IPS DF 6.9 (cell line): Measurements from ENCODE around the gene ERLEC1.
"Not testable (repeated sequence)": the region's sequence is repeated elsewhere in the genome, so short reads cannot be mapped to it uniquely, and the experiment has no call there.

Source experiments
- DNase-seq: peaks from one replicate; pipeline ENCODE4 v3.0.0-alpha.2; 2013; ENCODE audit warnings: low read depth, low spot score
- H3K27ac ChIP-seq: one replicate; pipeline ENCODE4 v1.5.1; 2013; ENCODE audit warnings: low read length, control low read depth
- H3K27me3 ChIP-seq: 2 replicates; pipeline ENCODE4 v1.6.1; 2013; ENCODE audit warnings: mild to moderate bottlenecking, low read length; ENCODE audit not compliant: control insufficient read depth, insufficient read depth
- H3K36me3 ChIP-seq: 2 replicates; pipeline ENCODE4 v1.6.1; 2013; ENCODE audit warnings: low read length; ENCODE audit not compliant: control insufficient read depth, insufficient read depth
- H3K4me1 ChIP-seq: 2 replicates; pipeline ENCODE4 v1.6.1; 2013; ENCODE audit warnings: low read length; ENCODE audit not compliant: control insufficient read depth, insufficient read depth
- H3K4me3 ChIP-seq: 2 replicates; pipeline ENCODE4 v1.5.1; 2013; ENCODE audit warnings: mild to moderate bottlenecking, low read length
- H3K9me3 ChIP-seq: 2 replicates; pipeline ENCODE4 v1.6.1; 2013; ENCODE audit warnings: low read length, inconsistent platforms; ENCODE audit not compliant: control insufficient read depth, insufficient read depth
- WGBS: extraction: QIAGEN DNeasy Blood & Tissue Kit; methylation state at CpG from one replicate; pipeline ENCODE4 v1.1.7; 2013; ENCODE audit warnings: mixed read lengths, missing lambda C conversion rate; ENCODE audit not compliant: insufficient read length, insufficient coverage; 5-methylcytosine and 5-hydroxymethylcytosine counted together

The ERLEC1 gene

DNA sequence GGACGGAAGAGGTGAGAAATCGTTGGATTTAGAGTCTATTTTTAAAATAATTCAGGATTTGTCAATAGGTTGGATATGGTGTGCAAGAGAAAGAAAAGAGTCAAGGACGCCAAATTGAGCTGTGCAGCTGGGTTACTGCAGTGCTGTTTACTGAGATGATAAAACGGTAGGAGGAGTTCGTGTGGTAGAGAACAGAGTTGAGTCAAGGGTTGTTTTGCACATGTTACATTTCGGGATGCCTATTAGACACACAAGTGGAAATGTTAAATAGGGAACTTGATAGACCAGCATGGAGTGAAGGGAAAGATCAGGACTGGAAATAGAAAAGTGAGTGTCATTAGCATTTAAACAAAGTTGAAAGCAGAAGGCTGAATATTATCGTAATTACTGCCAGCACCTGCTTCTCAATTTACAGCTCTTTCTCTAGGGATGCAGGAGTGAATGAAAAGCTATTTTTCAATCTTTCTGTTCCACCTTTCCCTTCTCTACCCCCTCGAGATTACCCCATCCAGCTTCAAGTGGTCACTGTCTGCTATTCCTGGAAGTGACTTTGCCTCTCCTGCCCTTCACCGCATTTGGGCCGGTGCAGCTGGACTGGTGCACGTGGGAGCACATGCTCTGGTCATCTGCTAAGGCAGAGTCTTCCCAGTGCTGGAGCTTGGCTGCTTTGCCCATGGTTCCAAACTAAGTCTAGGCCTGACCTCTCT lies 42.6 kb downstream of the ERLEC1 start:
- Histone ChIP-seq H3K4me3 (no peak overlapping the region), H3K4me1 (peaks cover 3% of the 10 kb centered on the region; the same call in 1 of the 2 replicates), H3K27me3 (no peaks in the 10 kb centered on the region), H3K27ac (no peak overlapping the region), H3K36me3 (no peaks in the 10 kb centered on the region), H3K9me3 (no peaks in the 10 kb centered on the region)
- no peak for DNase-seq
- 100% methylated on average over 2 of the region's 11 CpGs for WGBS

DNA sequence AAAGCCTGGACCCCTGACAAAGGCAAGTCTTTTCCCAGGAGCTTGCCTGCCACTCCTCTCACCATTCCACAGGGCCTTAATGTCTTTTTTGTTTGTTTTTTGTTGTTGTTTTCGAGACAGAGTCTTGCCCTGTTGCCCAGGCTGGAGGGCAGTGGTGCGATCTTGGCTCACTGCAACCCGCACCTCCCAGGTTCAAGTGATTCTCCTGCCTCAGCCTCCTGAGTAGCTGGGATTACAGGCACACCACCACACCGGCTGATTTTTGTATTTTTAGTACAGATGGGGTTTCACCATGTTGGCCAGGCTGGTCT lies 43.1 kb downstream of the ERLEC1 start:
- not testable (repeated sequence) for DNase-seq, H3K4me3 ChIP-seq, H3K36me3 ChIP-seq, H3K27me3 ChIP-seq, H3K4me1 ChIP-seq, H3K27ac ChIP-seq, H3K9me3 ChIP-seq
- no CpG with 5 or more reads among the region's 4 CpGs for WGBS

DNA sequence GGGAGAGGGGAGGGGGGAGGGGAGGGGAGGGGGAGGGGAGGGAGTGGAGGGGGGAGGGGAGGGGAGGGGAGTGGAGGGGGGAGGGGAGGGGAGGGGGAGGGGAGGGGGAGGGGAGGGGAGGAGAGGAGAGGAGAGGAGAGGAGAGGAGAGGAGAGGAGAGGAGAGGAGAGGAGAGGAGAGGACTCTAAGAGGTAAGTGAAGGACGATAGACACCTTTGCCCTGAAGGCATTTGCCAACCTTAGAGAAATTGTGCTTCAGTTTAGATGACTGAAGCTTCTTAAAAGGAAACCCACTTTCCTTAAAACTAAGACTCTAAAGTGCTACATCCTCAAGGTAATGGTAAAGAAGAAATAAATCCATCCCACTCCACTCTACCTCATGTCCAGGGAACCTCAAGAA lies 53.7 kb downstream of the ERLEC1 start:
- WGBS = no CpG with 5 or more reads among the region's 1 CpG
- no peak overlapping the region for H3K27ac ChIP-seq

DNA sequence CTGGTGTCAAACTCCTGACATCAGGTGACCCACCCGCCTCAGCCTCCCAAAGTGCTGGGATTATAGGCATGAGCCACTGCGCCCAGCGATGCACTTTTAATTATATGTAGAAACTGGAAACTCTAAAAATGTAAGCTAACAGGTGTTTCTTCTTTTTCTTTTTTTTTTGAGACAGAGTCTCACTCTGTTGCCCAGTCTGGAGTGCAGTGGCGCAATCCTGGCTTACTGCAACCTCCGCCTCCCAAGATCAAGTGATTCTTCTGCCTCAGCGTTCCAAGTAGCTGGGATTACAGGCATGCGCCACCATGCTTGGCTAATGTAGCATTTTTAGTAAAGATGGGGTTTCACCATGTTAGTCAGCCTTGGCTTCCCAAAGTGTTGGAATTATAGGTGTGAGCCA lies 54.8 kb downstream of the ERLEC1 start:
- not testable (repeated sequence) for H3K4me3 ChIP-seq, H3K4me1 ChIP-seq, DNase-seq, H3K9me3 ChIP-seq, H3K36me3 ChIP-seq, H3K27me3 ChIP-seq, H3K27ac ChIP-seq
- no CpG with 5 or more reads among the region's 7 CpGs for WGBS

More for the DNA sequence above, 53.7 kb downstream of the ERLEC1 start:
- Histone ChIP-seq H3K9me3 (no peaks in the 10 kb centered on the region), H3K36me3 (no peaks in the 10 kb centered on the region), H3K27me3 (no peaks in the 10 kb centered on the region), H3K4me3 (no peak overlapping the region), H3K4me1 (no peaks in the 10 kb centered on the region)
- DNase-seq = no peak

DNA sequence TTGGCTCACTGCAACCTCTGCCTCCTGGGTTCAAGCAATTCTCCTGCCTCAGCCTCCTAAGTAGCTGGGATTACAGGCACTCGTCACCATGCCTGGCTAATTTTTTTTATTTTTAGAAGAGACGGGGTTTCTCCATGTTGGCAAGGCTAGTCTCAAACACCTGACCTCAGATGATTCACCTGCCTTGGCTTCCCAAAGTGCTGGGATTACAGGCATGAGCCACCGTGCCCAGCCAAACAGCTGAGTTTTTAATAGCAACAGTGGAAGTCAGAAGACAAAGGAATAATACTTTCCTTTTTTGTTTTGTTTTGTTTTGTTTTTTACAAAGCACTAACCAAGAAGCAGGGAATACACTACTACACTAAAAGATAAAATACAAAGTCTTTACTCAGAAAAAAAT lies 56.0 kb downstream of the ERLEC1 start:
- H3K4me1 ChIP-seq = no peaks in the 10 kb centered on the region
- DNase-seq = no peak
- WGBS = no CpG with 5 or more reads among the region's 3 CpGs
- no peaks in the 10 kb centered on the region for H3K27me3 ChIP-seq
- no peaks in the 10 kb centered on the region for H3K36me3 ChIP-seq
- no peak overlapping the region for H3K4me3 ChIP-seq
- no peak overlapping the region for H3K27ac ChIP-seq
- H3K9me3 ChIP-seq = no peaks in the 10 kb centered on the region

DNA sequence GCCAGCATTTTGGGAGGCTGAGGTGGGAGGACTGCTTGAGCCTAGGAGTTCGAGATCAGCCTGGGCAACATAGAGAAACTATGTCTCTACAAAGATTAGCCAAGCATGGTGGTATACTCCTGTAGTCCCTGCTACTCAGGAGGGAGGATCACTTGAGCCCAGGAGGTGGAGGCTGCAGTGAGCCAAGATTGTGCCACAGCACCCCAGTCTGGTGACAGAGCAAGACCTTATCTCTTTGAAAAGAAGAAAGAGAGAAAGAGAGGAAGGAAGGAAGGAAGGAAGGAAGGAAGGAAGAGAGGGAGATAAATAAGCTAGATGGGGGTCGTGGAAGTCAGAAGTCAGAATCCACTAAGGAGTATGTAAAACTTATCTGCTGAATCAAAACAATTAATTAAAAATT lies 56.8 kb downstream of the ERLEC1 start:
- H3K4me3 ChIP-seq = no peak overlapping the region
- H3K27ac ChIP-seq = no peak overlapping the region
- H3K4me1 ChIP-seq = no peaks in the 10 kb centered on the region
- no CpG with 5 or more reads among the region's 2 CpGs for WGBS
- no peaks in the 10 kb centered on the region for H3K36me3 ChIP-seq
- H3K9me3 ChIP-seq = no peaks in the 10 kb centered on the region
- DNase-seq = no peak
- H3K27me3 ChIP-seq = no peaks in the 10 kb centered on the region

DNA sequence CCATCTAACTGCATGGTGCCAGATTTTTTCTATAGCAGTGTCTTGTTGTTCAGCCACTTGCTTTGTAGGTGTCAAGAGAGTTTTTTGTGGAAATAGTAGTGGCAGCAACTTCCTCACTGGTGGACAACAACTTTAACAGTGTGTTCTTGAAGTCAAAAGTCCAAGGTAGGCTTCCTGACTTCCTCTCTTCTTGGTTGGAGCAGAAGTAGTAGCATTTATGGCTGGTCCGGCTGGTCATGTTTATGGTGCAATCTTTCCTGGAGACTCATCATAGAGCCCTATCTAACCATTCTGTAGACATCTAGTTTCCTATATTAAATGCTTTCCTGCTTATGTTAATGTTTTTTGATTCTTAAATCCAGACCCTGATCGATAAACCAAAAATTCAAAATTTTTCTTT lies 61.2 kb downstream of the ERLEC1 start:
- Histone ChIP-seq H3K9me3 (no peaks in the 10 kb centered on the region), H3K4me1 (no peaks in the 10 kb centered on the region), H3K27ac (no peak overlapping the region), H3K4me3 (no peak overlapping the region), H3K27me3 (no peaks in the 10 kb centered on the region), H3K36me3 (no peaks in the 10 kb centered on the region)
- no CpG with 5 or more reads among the region's 2 CpGs for whole genome bisulfite sequencing
- DNase-seq = no peak

DNA sequence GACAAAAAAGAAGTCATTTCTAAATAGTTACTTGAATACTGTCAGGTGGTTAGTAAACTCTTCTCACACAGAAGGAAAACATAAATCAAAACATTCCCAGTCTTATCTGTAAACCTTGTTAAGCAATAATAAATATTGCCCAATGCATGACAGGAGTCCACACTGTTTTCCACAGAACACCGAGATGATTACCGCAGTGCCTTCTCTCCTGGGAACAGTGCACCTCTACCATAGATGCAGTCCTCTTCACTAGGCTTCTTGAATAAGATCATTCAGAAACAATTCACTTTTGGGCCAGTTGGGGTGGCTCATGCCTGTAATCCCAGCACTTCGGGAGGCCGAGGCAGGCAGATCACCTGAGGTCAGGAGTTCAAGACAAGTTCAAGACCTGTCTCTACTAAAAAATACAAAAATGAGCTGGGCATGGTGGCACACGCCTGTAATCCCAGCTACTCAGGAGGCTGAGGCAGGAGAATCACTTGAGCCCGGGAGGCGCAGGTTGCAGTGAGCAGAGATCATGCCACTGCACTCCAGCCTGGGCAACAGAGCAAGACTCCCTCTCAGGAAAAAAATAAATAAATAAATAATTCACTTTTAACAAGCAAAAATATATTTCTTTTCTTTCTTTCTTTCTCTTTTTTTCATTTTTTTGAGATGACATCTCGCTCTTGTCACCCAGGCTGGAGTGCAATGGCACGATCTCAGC lies 64.4 kb downstream of the ERLEC1 start:
- not testable (repeated sequence) for DNase-seq, H3K4me1 ChIP-seq, H3K4me3 ChIP-seq, H3K27ac ChIP-seq, H3K36me3 ChIP-seq, H3K27me3 ChIP-seq, H3K9me3 ChIP-seq
- no CpG with 5 or more reads among the region's 9 CpGs for WGBS

DNA sequence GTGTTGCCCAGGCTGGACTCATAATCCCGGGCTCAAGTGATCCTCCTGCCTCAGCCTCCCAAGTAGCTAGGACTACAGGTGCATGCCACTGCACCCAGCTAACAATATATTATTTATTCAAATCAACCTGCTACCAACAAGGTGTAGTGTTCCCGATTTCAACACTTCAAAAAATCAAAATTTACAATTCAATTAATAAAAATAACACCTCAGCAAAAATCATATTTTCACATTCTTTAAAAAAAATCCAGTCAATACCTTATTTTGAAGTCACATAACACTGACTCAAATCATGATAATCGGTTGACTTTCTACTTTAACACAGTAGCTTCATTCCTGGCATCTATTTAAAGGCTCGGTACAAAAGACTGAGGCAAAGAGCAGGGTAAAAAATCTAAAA lies 65.7 kb downstream of the ERLEC1 start:
- H3K36me3 ChIP-seq = no peaks in the 10 kb centered on the region
- H3K4me3 ChIP-seq = no peak overlapping the region
- 96% methylated on average over 1 of the region's 4 CpGs for WGBS
- no peak for DNase-seq
- H3K27ac ChIP-seq = no peak overlapping the region
- no peaks in the 10 kb centered on the region for H3K9me3 ChIP-seq
- H3K4me1 ChIP-seq = no peaks in the 10 kb centered on the region
- no peaks in the 10 kb centered on the region for H3K27me3 ChIP-seq

DNA sequence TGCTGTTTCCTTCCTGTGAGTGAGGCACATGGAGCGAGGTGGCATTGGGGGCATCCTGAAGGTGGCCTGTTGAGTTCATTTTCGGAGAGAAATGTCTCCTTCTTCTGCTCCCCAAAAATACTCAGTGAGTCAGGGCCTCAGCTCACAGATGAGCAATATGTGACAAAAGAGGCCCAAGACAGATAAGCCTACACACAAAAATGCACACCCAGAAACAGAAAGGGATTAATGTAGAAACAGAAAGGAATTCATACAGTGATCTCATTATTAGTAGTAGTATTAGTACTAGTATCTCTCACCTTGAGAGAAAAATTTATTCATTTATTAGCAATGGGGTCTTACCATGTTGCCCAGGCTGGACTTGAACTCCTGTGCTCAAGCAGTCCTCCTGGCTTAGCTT lies 67.8 kb downstream of the ERLEC1 start:
- Histone ChIP-seq H3K27me3 (no peaks in the 10 kb centered on the region), H3K27ac (no peak overlapping the region), H3K4me1 (no peaks in the 10 kb centered on the region), H3K4me3 (no peak overlapping the region), H3K36me3 (no peaks in the 10 kb centered on the region), H3K9me3 (no peaks in the 10 kb centered on the region)
- no CpG with 5 or more reads among the region's 2 CpGs for WGBS
- DNase-seq = no peak

DNA sequence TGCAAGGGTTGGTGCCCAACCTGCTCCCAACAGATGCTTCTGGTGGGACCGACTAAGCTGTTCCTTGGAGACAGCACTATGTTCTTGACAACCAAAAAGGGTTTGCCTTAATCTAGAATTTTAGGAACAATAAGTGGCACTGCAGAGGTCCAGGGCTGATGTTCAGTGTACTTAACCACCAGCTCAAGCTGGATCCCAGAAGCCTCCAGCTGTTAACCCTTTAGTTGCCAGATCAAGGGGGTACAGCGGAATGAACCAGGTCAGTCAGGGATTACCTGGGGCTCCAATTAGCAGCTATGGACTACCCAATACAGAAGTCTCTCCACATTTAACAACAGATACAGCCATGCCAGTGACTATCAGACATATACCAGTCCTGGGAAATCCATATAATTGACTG lies 69.4 kb downstream of the ERLEC1 start:
- H3K4me1 ChIP-seq = no peaks in the 10 kb centered on the region
- no peaks in the 10 kb centered on the region for H3K27me3 ChIP-seq
- H3K27ac ChIP-seq = no peak overlapping the region
- DNase-seq = no peak
- no peaks in the 10 kb centered on the region for H3K9me3 ChIP-seq
- no CpG with 5 or more reads among the region's 2 CpGs for WGBS
- H3K4me3 ChIP-seq = no peak overlapping the region
- no peaks in the 10 kb centered on the region for H3K36me3 ChIP-seq
